Measurements from ENCODE around the gene SAMD11. TPM values are rescaled to one million over a fixed set of nuclear protein-coding genes. Genes with fewer than 3 reads are reported as not detected.

Gene SAMD11
- total and polyA plus RNA-seq, 2 experiments from 2014 or later: 8.2 to 40.9 TPM

DNA sequence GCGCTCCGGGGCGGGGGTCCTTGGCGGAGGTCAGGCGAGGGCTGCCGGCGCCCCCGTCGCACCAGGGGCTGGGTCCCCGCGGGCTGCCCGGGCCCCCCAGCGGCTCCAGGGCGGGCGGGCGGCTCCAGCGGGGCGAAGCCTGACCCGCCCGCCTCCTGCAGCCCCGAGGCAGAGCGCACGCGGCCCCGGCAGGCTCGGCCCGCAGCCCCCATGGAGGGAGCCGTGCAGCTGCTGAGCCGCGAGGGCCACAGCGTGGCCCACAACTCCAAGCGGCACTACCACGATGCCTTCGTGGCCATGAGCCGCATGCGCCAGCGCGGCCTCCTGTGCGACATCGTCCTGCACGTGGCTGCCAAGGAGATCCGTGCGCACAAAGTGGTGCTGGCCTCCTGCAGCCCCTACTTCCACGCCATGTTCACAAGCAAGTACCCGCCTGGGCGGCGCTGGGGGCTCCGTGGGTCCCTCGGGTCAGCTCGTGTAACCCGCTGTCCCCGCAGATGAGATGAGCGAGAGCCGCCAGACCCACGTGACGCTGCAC is 37.5 kb downstream of the SAMD11 start:
- no peaks in the 10 kb centered on the region for H3K9me3 ChIP-seq (ENCODE audit: low read depth)
- no peaks in the 10 kb centered on the region for H3K27me3 ChIP-seq (replicated peaks; ENCODE audit: insufficient read depth)
- no peak for TF ChIP-seq EZH2 (IDR thresholded peaks at IDR 0.05; ENCODE audit: insufficient read depth, poor library complexity, severe bottlenecking)
- no peak overlapping the region for H3K27ac ChIP-seq
- no peaks in the 10 kb centered on the region for H4K20me1 ChIP-seq (ENCODE audit: insufficient read depth)
- peak overlapping the region; percentile 86 for H3K4me2 ChIP-seq (ENCODE audit: unreplicated experiment)
- peaks cover 17% of the 10 kb centered on the region; the same call in 1 of the 2 replicates for H3K4me1 ChIP-seq (ENCODE audit: insufficient read depth)
- in situ Hi-C loops (cut with MboI): no loop called here
- 53 to 61% methylated on average over 27 to 36 of the region's 56 CpGs for WGBS, 2 experiments (ENCODE audit: low coverage in 1 of 2, low lambda C conversion rate in 2 of 2, missing lambda C conversion rate in 2 of 2)
- DNase-seq: peak; percentile 49
- peaks cover 34% of the 10 kb centered on the region for H3K79me2 ChIP-seq (ENCODE audit: insufficient read depth)
- H3K4me3 ChIP-seq: peak overlapping the region; percentile 77
- H2AFZ ChIP-seq: no peak overlapping the region
- no peaks in the 10 kb centered on the region for H3K9me2 ChIP-seq (ENCODE audit: insufficient read depth)
- no peaks in the 10 kb centered on the region for H3K36me3 ChIP-seq (ENCODE audit: low read depth)
- H3K9ac ChIP-seq: peak overlapping the region; percentile 82
- H3F3A ChIP-seq (ENCODE audit: insufficient read depth): no peaks in the 10 kb centered on the region

DNA sequence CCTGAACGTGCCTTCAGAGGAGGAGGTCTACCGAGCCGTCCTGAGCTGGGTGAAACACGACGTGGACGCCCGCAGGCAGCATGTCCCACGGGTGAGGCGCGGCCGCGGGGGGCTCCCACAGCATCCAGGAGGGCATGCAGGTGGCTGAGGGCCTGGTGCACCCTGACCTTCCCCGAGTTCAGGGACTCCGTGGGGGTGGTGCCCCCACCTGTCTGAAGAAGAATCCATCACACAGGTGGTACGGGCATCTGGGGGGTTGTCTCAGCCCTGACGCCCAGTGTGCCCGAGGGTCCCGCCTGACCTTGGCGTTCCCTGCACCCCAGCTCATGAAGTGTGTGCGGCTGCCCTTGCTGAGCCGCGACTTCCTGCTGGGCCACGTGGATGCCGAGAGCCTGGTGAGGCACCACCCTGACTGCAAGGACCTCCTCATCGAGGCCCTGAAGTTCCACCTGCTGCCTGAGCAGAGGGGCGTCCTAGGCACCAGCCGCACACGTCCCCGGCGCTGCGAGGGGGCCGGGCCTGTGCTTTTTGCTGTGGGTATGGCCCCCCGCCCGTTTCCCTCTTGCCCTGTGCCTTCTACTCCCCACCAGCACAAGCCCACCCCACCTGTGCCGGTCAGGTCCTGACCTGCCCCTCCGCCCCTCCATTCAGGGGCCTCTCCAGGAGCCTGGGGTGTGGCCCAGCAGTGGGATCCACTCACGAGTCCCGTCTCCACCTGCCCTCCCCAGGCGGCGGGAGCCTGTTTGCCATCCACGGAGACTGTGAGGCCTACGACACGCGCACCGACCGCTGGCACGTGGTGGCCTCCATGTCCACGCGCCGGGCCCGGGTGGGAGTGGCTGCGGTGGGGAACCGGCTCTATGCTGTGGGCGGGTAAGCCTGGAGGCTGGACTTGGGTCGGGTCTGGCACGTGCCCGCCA is 38.9 kb downstream of the SAMD11 start:
- no peaks in the 10 kb centered on the region for H3K36me3 ChIP-seq (ENCODE audit: low read depth)
- TF ChIP-seq EZH2 (IDR thresholded peaks at IDR 0.05; ENCODE audit: insufficient read depth, poor library complexity, severe bottlenecking) (no peak), EZH2phosphoT487 (IDR thresholded peaks at IDR 0.05; ENCODE audit: insufficient read depth, low read depth) (no peak)
- no peak overlapping the region for H3K9ac ChIP-seq
- H3K4me2 ChIP-seq (ENCODE audit: unreplicated experiment): no peak overlapping the region
- 95 to 96% methylated on average over 32 to 57 of the region's 57 CpGs for WGBS, 2 experiments (ENCODE audit: low coverage in 1 of 2, low lambda C conversion rate in 2 of 2, missing lambda C conversion rate in 2 of 2)
- peaks cover 19% of the 10 kb centered on the region for H3K79me2 ChIP-seq (ENCODE audit: insufficient read depth)
- no peaks in the 10 kb centered on the region for H4K20me1 ChIP-seq (ENCODE audit: insufficient read depth)
- no peak overlapping the region for H2AFZ ChIP-seq
- H3K9me3 ChIP-seq (ENCODE audit: low read depth): no peaks in the 10 kb centered on the region
- H3K9me2 ChIP-seq (ENCODE audit: insufficient read depth): no peaks in the 10 kb centered on the region
- no peaks in the 10 kb centered on the region for H3K27me3 ChIP-seq (replicated peaks; ENCODE audit: insufficient read depth)
- no peaks in the 10 kb centered on the region for H3F3A ChIP-seq (ENCODE audit: insufficient read depth)
- no peak overlapping the region for H3K27ac ChIP-seq
- DNase-seq: no peak
- in situ Hi-C loops (cut with MboI): no loop called here
- H3K4me3 ChIP-seq: no peak overlapping the region
- H3K4me1 ChIP-seq (ENCODE audit: insufficient read depth): peaks cover 17% of the 10 kb centered on the region; the same call in 1 of the 2 replicates

DNA sequence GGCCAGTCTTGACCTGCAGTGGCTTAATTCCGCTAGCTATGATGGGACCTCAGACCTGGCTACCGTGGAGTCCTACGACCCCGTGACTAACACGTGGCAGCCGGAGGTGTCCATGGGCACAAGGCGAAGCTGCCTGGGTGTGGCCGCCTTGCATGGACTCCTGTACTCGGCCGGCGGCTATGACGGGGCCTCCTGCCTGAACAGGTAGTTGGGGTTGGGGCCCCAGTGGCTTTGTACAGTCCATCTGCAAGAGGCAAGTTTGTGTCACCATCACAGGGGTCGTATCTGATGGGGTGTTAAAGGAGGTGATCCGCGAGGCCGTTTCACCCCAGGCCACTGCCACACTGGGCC is 39.6 kb downstream of the SAMD11 start:
- H3K9me3 ChIP-seq (ENCODE audit: low read depth): no peaks in the 10 kb centered on the region
- H3K27ac ChIP-seq: no peak overlapping the region
- H2AFZ ChIP-seq: no peak overlapping the region
- H3K9me2 ChIP-seq (ENCODE audit: insufficient read depth): no peaks in the 10 kb centered on the region
- no peaks in the 10 kb centered on the region for H4K20me1 ChIP-seq (ENCODE audit: insufficient read depth)
- peaks cover 10% of the 10 kb centered on the region; the same call in 1 of the 2 replicates for H3K4me1 ChIP-seq (ENCODE audit: insufficient read depth)
- DNase-seq: no peak
- TF ChIP-seq EZH2phosphoT487 (IDR thresholded peaks at IDR 0.05; ENCODE audit: insufficient read depth, low read depth) (no peak), EZH2 (IDR thresholded peaks at IDR 0.05; ENCODE audit: insufficient read depth, poor library complexity, severe bottlenecking) (no peak)
- no peaks in the 10 kb centered on the region for H3F3A ChIP-seq (ENCODE audit: insufficient read depth)
- H3K79me2 ChIP-seq (ENCODE audit: insufficient read depth): peaks cover 13% of the 10 kb centered on the region
- no peak overlapping the region for H3K4me3 ChIP-seq
- no peaks in the 10 kb centered on the region for H3K36me3 ChIP-seq (ENCODE audit: low read depth)
- in situ Hi-C loops (cut with MboI): no loop called here
- H3K27me3 ChIP-seq (replicated peaks; ENCODE audit: insufficient read depth): no peaks in the 10 kb centered on the region
- no peak overlapping the region for H3K4me2 ChIP-seq (ENCODE audit: unreplicated experiment)
- WGBS, 2 experiments (ENCODE audit: low coverage in 1 of 2, low lambda C conversion rate in 2 of 2, missing lambda C conversion rate in 2 of 2): 87 to 93% methylated on average over 16 of the region's 16 CpGs
- H3K9ac ChIP-seq: no peak overlapping the region

DNA sequence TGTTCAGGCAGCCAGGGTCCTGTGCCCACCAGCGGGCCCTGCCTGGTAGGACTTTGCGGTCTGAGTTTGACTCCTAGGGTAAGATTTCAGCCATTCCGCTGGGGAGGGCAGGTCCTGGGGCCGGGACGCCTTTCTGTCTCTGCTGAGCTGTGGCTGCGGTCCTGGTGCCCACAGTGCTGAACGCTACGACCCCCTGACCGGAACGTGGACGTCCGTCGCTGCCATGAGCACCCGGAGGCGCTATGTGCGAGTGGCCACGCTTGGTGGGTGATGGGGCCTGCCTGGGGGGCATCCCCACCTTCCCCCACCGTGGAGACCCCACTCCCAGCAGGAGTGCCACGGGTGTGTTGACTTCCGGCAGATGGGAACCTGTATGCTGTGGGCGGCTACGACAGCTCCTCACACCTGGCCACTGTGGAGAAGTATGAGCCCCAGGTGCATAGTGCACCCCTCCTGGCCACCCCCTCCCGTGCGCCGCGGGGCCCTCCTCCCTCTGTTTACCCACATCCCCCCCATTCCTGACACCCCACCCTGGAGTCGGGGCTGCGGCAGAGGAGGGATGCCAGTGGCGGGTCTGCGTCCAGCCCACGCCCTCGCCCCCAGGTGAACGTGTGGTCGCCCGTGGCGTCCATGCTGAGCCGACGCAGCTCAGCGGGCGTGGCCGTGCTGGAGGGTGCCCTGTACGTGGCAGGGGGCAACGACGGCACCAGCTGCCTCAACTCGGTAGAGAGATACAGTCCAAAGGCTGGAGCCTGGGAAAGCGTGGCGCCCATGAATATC is 40.2 kb downstream of the SAMD11 start:
- no peaks in the 10 kb centered on the region for H3K36me3 ChIP-seq (ENCODE audit: low read depth)
- no peak overlapping the region for H3K4me3 ChIP-seq
- H3F3A ChIP-seq (ENCODE audit: insufficient read depth): no peaks in the 10 kb centered on the region
- no peak overlapping the region for H3K27ac ChIP-seq
- H3K9me3 ChIP-seq (ENCODE audit: low read depth): no peaks in the 10 kb centered on the region
- H3K9me2 ChIP-seq (ENCODE audit: insufficient read depth): no peaks in the 10 kb centered on the region
- in situ Hi-C loops (cut with MboI): no loop called here
- no peaks in the 10 kb centered on the region for H4K20me1 ChIP-seq (ENCODE audit: insufficient read depth)
- H3K9ac ChIP-seq: no peak overlapping the region
- WGBS, 2 experiments (ENCODE audit: low coverage in 1 of 2, low lambda C conversion rate in 2 of 2, missing lambda C conversion rate in 2 of 2): 92 to 93% methylated on average over 30 to 47 of the region's 47 CpGs
- no peak overlapping the region for H3K4me2 ChIP-seq (ENCODE audit: unreplicated experiment)
- H2AFZ ChIP-seq: no peak overlapping the region
- no peaks in the 10 kb centered on the region for H3K27me3 ChIP-seq (replicated peaks; ENCODE audit: insufficient read depth)
- peaks cover 6% of the 10 kb centered on the region for H3K79me2 ChIP-seq (ENCODE audit: insufficient read depth)
- H3K4me1 ChIP-seq (ENCODE audit: insufficient read depth): 0 out of 2 replicates have a peak, but pooled peaks cover 9% of the 10 kb centered on the region
- DNase-seq: no peak
- TF ChIP-seq EZH2 (IDR thresholded peaks at IDR 0.05; ENCODE audit: insufficient read depth, poor library complexity, severe bottlenecking) (no peak), EZH2phosphoT487 (IDR thresholded peaks at IDR 0.05; ENCODE audit: insufficient read depth, low read depth) (no peak)

Measured in GM23248 (cell line).